NB4 (cell line): ENCODE measurements around the gene CD14.
A peak's percentile ranks its signal among the peaks of the same experiment; 100 is the strongest.
"Not testable (repeated sequence)": the region's sequence is repeated elsewhere in the genome, so short reads cannot be mapped to it uniquely, and the experiment has no call there.

Experiments used
- DNase-seq: peaks from one replicate; pipeline ENCODE4 v3.0.0; 2010; ENCODE audit warnings: low read depth
- H3K4me3 ChIP-seq: one replicate; pipeline ENCODE4 v1.5.1; 2011; ENCODE audit warnings: mild to moderate bottlenecking, low read depth, low read length, moderate library complexity
- CTCF ChIP-seq: IDR thresholded peaks from one replicate; pipeline ENCODE4 v1.5.1; 2012; ENCODE audit warnings: low read depth, low read length
- MAX ChIP-seq: IDR thresholded peaks from 2 replicates; pipeline ENCODE4 v1.6.1; 2011; ENCODE audit warnings: low read depth, low read length
- MYC ChIP-seq: IDR thresholded peaks from 2 replicates; pipeline ENCODE4 v1.6.1; 2011; ENCODE audit warnings: low read depth, low read length
- POLR2A ChIP-seq: IDR thresholded peaks from 2 replicates; pipeline ENCODE4 v1.6.1; 2011; ENCODE audit warnings: mild to moderate bottlenecking; ENCODE audit not compliant: insufficient read length; ENCODE audit errors: extremely low read depth

Gene CD14

GRCh38 chr5:140609126-140609525 is 23.8 kb downstream of the CD14 start:
- DNase-seq = peak; percentile 81
- TF ChIP-seq CTCF = no peak
- H3K4me3 ChIP-seq = no peak overlapping the region

- DNase-seq = peak; percentile 48
- TF ChIP-seq POLR2A (no peak), MAX (no peak), MYC (no peak), CTCF (no peak)
- no peak overlapping the region for H3K4me3 ChIP-seq
Measured at GRCh38 chr5:140608722-140609121, 24.3 kb downstream of the CD14 start.

GRCh38 chr5:140607031-140607430 is 25.9 kb downstream of the CD14 start:
- no peak for TF ChIP-seq MYC
- no peak for TF ChIP-seq CTCF
- no peak for TF ChIP-seq MAX
- TF ChIP-seq POLR2A = no peak
- no peak overlapping the region for H3K4me3 ChIP-seq
- DNase-seq = peak; percentile 60

GRCh38 chr5:140605879-140606278 is 27.1 kb downstream of the CD14 start:
- TF ChIP-seq POLR2A (no peak), MAX (no peak), CTCF (no peak), MYC (no peak)
- no peak for DNase-seq
- H3K4me3 ChIP-seq = no peak overlapping the region

- DNase-seq = no peak
- no peak overlapping the region for H3K4me3 ChIP-seq
- TF ChIP-seq MYC (no peak), MAX (no peak), POLR2A (no peak), CTCF (no peak)
Measured at GRCh38 chr5:140603734-140604133, 29.2 kb downstream of the CD14 start.

GRCh38 chr5:140603446-140603698 is 29.6 kb downstream of the CD14 start:
- not testable (repeated sequence) for DNase-seq, H3K4me3 ChIP-seq

GRCh38 chr5:140602147-140602546 is 30.8 kb downstream of the CD14 start:
- no peak overlapping the region for H3K4me3 ChIP-seq
- TF ChIP-seq MYC (no peak), MAX (no peak), CTCF (no peak), POLR2A (no peak)
- DNase-seq = no peak
